CD4-positive, CD25-positive, alpha-beta regulatory T cell (primary cell): Measurements from ENCODE around the gene CFAP54. TPM values are rescaled to one million over a fixed set of nuclear protein-coding genes. Genes with fewer than 3 reads are reported as not detected.

Experiments used
- ATAC-seq, 2 donors: fragments of 150-1000 bp; cut with Tn5 transposase; one replicate each; pipeline ENCODE4 v1.10.0; 2021; ENCODE audit warnings: low read depth in 2 of 2, moderate number of reproducible peaks in 2 of 2, moderate library complexity in 1 of 2
- DNase-seq, 3 donors: peaks; one replicate each; pipeline versions ENCODE4 v3.0.0 to v3.0.0-alpha.2; 2012 to 2022; ENCODE audit warnings: mixed read lengths in 1 of 3
- H3K27ac ChIP-seq: one replicate; pipeline ENCODE4 v1.7.0; 2013; ENCODE audit warnings: mild to moderate bottlenecking, low read length; ENCODE audit not compliant: insufficient read depth, poor library complexity, severe bottlenecking
- H3K27me3 ChIP-seq: one replicate; pipeline ENCODE4 v1.7.0; 2013; ENCODE audit warnings: low read length; ENCODE audit not compliant: control insufficient read depth, insufficient read depth
- H3K36me3 ChIP-seq: one replicate; pipeline ENCODE4 v1.7.0; 2013; ENCODE audit warnings: mild to moderate bottlenecking, low read length, moderate library complexity; ENCODE audit not compliant: control insufficient read depth, insufficient read depth
- H3K4me1 ChIP-seq: 2 replicates; pipeline ENCODE4 v1.7.0; 2013; ENCODE audit warnings: mild to moderate bottlenecking, low read length; ENCODE audit not compliant: insufficient read depth, control insufficient read depth, poor library complexity, severe bottlenecking
- H3K4me3 ChIP-seq: one replicate; pipeline ENCODE4 v1.7.0; 2013; ENCODE audit warnings: low read depth, mild to moderate bottlenecking, low read length, moderate library complexity
- H3K9me3 ChIP-seq, 2 experiments: 1 replicate in 1 of 2; 2 replicates in 1 of 2; pipeline ENCODE4 v1.7.0; 2013; ENCODE audit warnings: low read length in 2 of 2, mild to moderate bottlenecking in 1 of 2, moderate library complexity in 1 of 2; ENCODE audit not compliant: control insufficient read depth in 2 of 2
- H3K27ac Mint-ChIP-seq, 3 donors: one replicate each; pipeline ENCODE4 v1.8.0; 2020 to 2022; ENCODE audit warnings: mild to moderate bottlenecking in 3 of 3, mixed read lengths in 3 of 3, moderate library complexity in 2 of 3
- H3K27me3 Mint-ChIP-seq: one replicate; pipeline ENCODE4 v1.8.0; 2022; ENCODE audit warnings: mild to moderate bottlenecking, mixed read lengths
- H3K36me3 Mint-ChIP-seq: one replicate; pipeline ENCODE4 v1.8.0; 2020; ENCODE audit warnings: mixed read lengths
- H3K4me1 Mint-ChIP-seq, 4 donors: one replicate each; pipeline ENCODE4 v1.8.0; 2020 to 2022; ENCODE audit warnings: mixed read lengths in 4 of 4, mild to moderate bottlenecking in 1 of 4
- H3K4me3 Mint-ChIP-seq, 4 donors: one replicate each; pipeline ENCODE4 v1.8.0; 2020 to 2022; ENCODE audit warnings: mild to moderate bottlenecking in 4 of 4, mixed read lengths in 4 of 4, moderate library complexity in 3 of 4
- H3K9me3 Mint-ChIP-seq, 7 donors: one replicate each; pipeline ENCODE4 v1.8.0; 2020 to 2022; ENCODE audit warnings: mixed read lengths in 7 of 7, mild to moderate bottlenecking in 3 of 7, moderate library complexity in 2 of 7
- polyA plus RNA-seq, 4 donors: library from polyadenylated mRNA; unstranded; fragments of 300-500 nt; fragmentation: Illumina TruSeq; gene quantifications; one replicate each; pipeline ENCODE4 v1.2.3, GENCODE V29; 2021
- total RNA-seq: library from RNA; stranded (reverse); gene quantifications from one replicate; pipeline ENCODE4 v1.2.3, GENCODE V29; 2022

CFAP54 gene
- total and polyA plus RNA-seq, 5 donors from 2014 or later = 0.07 to 0.32 (median 0.27) TPM; not detected in 2

GRCh38 chr12:96881608-96882007 is 392.2 kb downstream of the CFAP54 start:
- peaks cover 26% of the 10 kb centered on the region for H3K27me3 Mint-ChIP-seq
- Histone ChIP-seq H3K36me3 (no peaks in the 10 kb centered on the region), H3K4me1 (no peaks in the 10 kb centered on the region), H3K4me3 (no peak overlapping the region), H3K27me3 (peaks cover 6% of the 10 kb centered on the region), H3K27ac (no peak overlapping the region), H3K9me3 (no peaks in the 10 kb centered on the region)
- no peak overlapping the region for H3K27ac Mint-ChIP-seq
- DNase-seq = no peak
- no peaks in the 10 kb centered on the region for H3K4me1 Mint-ChIP-seq
- no peak overlapping the region for H3K4me3 Mint-ChIP-seq
- H3K9me3 Mint-ChIP-seq = peaks cover 0 to 5% (median 0%) of the 10 kb centered on the region in 7 donors
- H3K36me3 Mint-ChIP-seq = no peaks in the 10 kb centered on the region
- ATAC-seq = no peak

- peaks cover 0 to 5% (median 0%) of the 10 kb centered on the region in 7 donors for H3K9me3 Mint-ChIP-seq
- Histone ChIP-seq H3K4me3 (no peak overlapping the region), H3K27me3 (peaks cover 4% of the 10 kb centered on the region), H3K9me3 (no peaks in the 10 kb centered on the region), H3K36me3 (no peaks in the 10 kb centered on the region), H3K4me1 (no peaks in the 10 kb centered on the region), H3K27ac (no peak overlapping the region)
- no peak for ATAC-seq
- DNase-seq = no peak
- H3K27me3 Mint-ChIP-seq = peaks cover 28% of the 10 kb centered on the region
- no peaks in the 10 kb centered on the region for H3K36me3 Mint-ChIP-seq
- H3K4me3 Mint-ChIP-seq = no peak overlapping the region
- no peak overlapping the region for H3K27ac Mint-ChIP-seq
- H3K4me1 Mint-ChIP-seq = no peaks in the 10 kb centered on the region
These were observed 393.5 kb downstream of the CFAP54 start for GRCh38 chr12:96882862-96883261.

DNA sequence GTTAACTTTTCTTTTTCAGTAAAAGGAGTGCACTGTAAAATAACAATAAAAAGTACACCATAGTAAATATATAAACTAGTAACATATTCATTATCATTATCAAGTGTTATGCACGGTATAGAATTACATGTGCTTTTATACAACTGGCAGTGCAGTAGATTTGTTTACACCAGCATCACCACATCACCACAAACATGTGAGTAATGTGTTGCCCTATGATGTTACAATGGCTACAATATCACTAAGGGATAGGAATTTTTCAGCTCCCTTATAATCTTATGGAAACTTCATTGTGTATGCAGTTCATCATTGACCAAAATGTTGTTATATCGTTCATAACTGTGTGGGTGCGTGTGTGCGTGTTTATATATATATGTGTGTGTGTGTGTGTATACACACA is 394.2 kb downstream of the CFAP54 start:
- no peak overlapping the region for H3K27ac ChIP-seq
- no peak overlapping the region for H3K4me3 ChIP-seq
- H3K27me3 ChIP-seq = peaks cover 4% of the 10 kb centered on the region
- Mint-ChIP-seq H3K4me3 (no peak overlapping the region), H3K9me3 (peaks cover 0 to 3% (median 0%) of the 10 kb centered on the region in 7 donors), H3K27ac (no peak overlapping the region), H3K4me1 (no peaks in the 10 kb centered on the region), H3K27me3 (peaks cover 23% of the 10 kb centered on the region), H3K36me3 (no peaks in the 10 kb centered on the region)
- ATAC-seq = no peak
- H3K9me3 ChIP-seq = no peaks in the 10 kb centered on the region
- H3K4me1 ChIP-seq = no peaks in the 10 kb centered on the region
- H3K36me3 ChIP-seq = no peaks in the 10 kb centered on the region
- no peak for DNase-seq

GRCh38 chr12:96886998-96887677 is 397.8 kb downstream of the CFAP54 start:
- peaks cover 0 to 3% (median 0%) of the 10 kb centered on the region in 7 donors for H3K9me3 Mint-ChIP-seq
- H3K4me1 ChIP-seq = no peaks in the 10 kb centered on the region
- H3K27ac Mint-ChIP-seq = no peak overlapping the region
- DNase-seq = no peak
- no peaks in the 10 kb centered on the region for H3K36me3 Mint-ChIP-seq
- no peaks in the 10 kb centered on the region for H3K9me3 ChIP-seq
- no peaks in the 10 kb centered on the region for H3K36me3 ChIP-seq
- H3K4me3 ChIP-seq = no peak overlapping the region
- no peak overlapping the region for H3K4me3 Mint-ChIP-seq
- ATAC-seq = no peak
- H3K27ac ChIP-seq = no peak overlapping the region
- peaks cover 40% of the 10 kb centered on the region for H3K27me3 Mint-ChIP-seq
- H3K27me3 ChIP-seq = peaks cover 17% of the 10 kb centered on the region
- no peaks in the 10 kb centered on the region for H3K4me1 Mint-ChIP-seq

DNA sequence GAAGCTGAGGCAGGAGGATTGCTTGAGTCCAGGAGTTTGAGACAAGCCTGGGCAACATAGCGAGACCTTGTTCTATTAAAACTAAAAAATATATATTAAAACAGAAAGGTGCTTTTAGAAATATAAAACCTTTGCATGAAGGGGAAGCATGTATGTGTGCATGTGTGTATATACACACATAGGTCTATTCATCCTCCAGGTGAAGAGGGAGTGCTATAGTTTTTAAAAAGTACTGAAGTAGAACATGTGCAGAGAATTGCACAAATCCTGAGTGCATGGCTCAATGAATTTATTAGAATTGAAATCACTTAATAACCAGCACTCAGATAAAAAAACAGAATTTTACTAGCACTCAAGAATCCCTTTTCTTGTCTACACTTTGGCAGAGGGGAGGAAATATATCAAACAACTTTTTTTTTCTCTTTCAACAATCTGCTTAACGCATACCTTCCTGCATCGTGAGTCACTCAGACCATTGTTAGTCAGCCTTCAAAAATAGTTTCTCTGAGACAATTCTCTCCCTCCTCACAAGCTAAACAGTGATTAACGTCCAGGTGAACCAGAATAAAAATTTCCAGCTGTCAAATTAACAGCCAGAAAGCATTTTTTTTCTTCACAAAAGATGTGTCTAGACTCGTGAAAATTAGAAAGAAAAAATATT is 400.0 kb downstream of the CFAP54 start:
- no peak overlapping the region for H3K4me3 ChIP-seq
- no peak for ATAC-seq
- no peaks in the 10 kb centered on the region for H3K36me3 ChIP-seq
- H3K27ac ChIP-seq = no peak overlapping the region
- Mint-ChIP-seq H3K4me1 (no peaks in the 10 kb centered on the region), H3K4me3 (no peak overlapping the region), H3K9me3 (peaks cover 0 to 3% (median 0%) of the 10 kb centered on the region in 7 donors), H3K27me3 (peaks cover 50% of the 10 kb centered on the region), H3K36me3 (no peaks in the 10 kb centered on the region), H3K27ac (no peak overlapping the region)
- DNase-seq = no peak
- H3K27me3 ChIP-seq = peaks cover 15% of the 10 kb centered on the region
- H3K4me1 ChIP-seq = no peaks in the 10 kb centered on the region
- H3K9me3 ChIP-seq = no peaks in the 10 kb centered on the region

DNA sequence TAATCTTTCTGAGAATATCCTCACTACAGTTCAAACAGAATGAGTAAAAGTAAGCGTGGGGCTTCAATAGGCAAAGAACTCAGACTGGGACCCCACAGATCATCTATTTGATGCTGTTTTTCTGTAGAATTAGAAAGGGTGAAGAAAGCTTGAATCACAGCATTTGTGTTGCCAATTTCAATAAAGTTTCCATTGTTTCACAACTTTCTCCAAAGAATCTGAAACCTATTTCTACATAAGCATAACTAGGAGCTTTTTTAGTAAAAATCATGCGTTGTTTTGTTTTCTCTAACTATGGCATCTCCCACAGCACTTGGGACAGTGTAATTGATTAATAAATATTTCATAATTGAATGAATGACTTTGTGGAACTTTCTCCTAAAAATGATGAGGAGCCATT is 401.0 kb downstream of the CFAP54 start:
- Mint-ChIP-seq H3K9me3 (peaks cover 0 to 3% (median 0%) of the 10 kb centered on the region in 7 donors), H3K27ac (no peak overlapping the region), H3K4me1 (no peaks in the 10 kb centered on the region), H3K36me3 (no peaks in the 10 kb centered on the region), H3K27me3 (peaks cover 46% of the 10 kb centered on the region), H3K4me3 (no peak overlapping the region)
- Histone ChIP-seq H3K27ac (no peak overlapping the region), H3K4me3 (no peak overlapping the region), H3K4me1 (no peaks in the 10 kb centered on the region), H3K27me3 (peaks cover 15% of the 10 kb centered on the region), H3K36me3 (no peaks in the 10 kb centered on the region), H3K9me3 (no peaks in the 10 kb centered on the region)
- DNase-seq (no peak), ATAC-seq (no peak)

- Histone ChIP-seq H3K9me3 (no peaks in the 10 kb centered on the region), H3K27ac (no peak overlapping the region), H3K27me3 (peaks cover 15% of the 10 kb centered on the region), H3K36me3 (no peaks in the 10 kb centered on the region), H3K4me1 (no peaks in the 10 kb centered on the region), H3K4me3 (no peak overlapping the region)
- no peaks in the 10 kb centered on the region for H3K4me1 Mint-ChIP-seq
- H3K4me3 Mint-ChIP-seq = no peak overlapping the region
- H3K9me3 Mint-ChIP-seq = peaks cover 0 to 3% (median 0%) of the 10 kb centered on the region in 7 donors
- H3K36me3 Mint-ChIP-seq = no peaks in the 10 kb centered on the region
- no peak for ATAC-seq
- no peak for DNase-seq
- peaks cover 33% of the 10 kb centered on the region for H3K27me3 Mint-ChIP-seq
- H3K27ac Mint-ChIP-seq = no peak overlapping the region
These were observed 402.7 kb downstream of the CFAP54 start for GRCh38 chr12:96892104-96892503.

GRCh38 chr12:96897421-96897820 is 408.0 kb downstream of the CFAP54 start:
- H3K9me3 Mint-ChIP-seq = peaks cover 0 to 1% (median 0%) of the 10 kb centered on the region in 7 donors
- no peaks in the 10 kb centered on the region for H3K4me1 Mint-ChIP-seq
- DNase-seq = no peak
- Histone ChIP-seq H3K36me3 (no peaks in the 10 kb centered on the region), H3K4me3 (no peak overlapping the region), H3K4me1 (no peaks in the 10 kb centered on the region), H3K9me3 (no peaks in the 10 kb centered on the region), H3K27me3 (no peaks in the 10 kb centered on the region), H3K27ac (no peak overlapping the region)
- ATAC-seq = no peak
- H3K4me3 Mint-ChIP-seq = no peak overlapping the region
- H3K27me3 Mint-ChIP-seq = peaks cover 20% of the 10 kb centered on the region
- H3K36me3 Mint-ChIP-seq = no peaks in the 10 kb centered on the region
- H3K27ac Mint-ChIP-seq = no peak overlapping the region
